Activated effector memory CD4-positive, alpha-beta T cell treated with Interleukin-2 at 50 U/mL for 16 hours (primary cell): ENCODE measurements around the gene HOXA5.
A peak's percentile ranks its signal among the peaks of the same experiment; 100 is the strongest.

Experiments
- DNase-seq: peaks from one replicate; pipeline ENCODE4 v3.0.0-alpha.2; 2020

HOXA5 gene

GRCh38 chr7:27143023-27143949 is at the start of gene HOXA5:
Gene HOXA5 (minus strand): TSS chr7:27143681. CDS start chr7:27143607, 74 bp downstream.
- DNase-seq, result no peak

DNA sequence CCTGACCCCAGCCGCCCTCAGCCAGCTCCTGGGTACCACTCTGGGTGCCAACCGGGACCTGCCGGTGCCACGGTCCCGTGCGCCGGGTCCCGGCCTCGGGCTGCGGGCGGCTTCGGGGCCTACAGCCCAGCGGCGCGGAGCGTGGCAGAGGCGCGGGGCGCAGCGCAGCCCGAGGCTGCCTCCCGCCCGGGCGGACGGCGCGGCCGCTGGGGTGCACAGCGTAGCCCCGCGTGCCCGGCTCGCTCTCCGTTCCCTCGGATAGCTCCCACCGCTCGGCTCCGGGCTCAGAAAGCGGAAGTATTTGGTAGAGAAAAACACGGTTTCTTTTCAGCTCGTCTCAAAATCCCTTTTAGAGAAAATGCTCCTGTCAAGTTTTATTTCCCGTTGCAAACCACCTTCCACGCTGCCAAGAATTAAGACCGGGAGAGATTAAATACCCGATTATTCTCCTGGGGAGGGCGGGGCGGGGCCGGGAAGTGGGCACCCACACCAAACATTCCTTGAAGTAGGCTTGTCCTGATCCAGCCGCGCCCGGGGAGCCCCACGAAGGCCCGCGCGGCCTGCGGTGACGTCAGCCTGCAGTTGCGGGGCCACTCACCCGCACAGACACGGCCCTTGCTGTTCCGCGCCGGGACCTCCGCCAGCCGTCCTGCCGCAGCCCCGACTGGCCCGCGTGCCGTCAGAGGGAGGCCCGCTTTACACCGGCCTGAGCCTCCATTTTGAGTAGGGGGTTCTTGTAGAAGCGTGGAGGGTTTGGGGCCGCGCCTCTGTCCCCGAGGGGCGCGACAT is 49.3 kb upstream of the HOXA5 start:
- no peak for DNase-seq

DNA sequence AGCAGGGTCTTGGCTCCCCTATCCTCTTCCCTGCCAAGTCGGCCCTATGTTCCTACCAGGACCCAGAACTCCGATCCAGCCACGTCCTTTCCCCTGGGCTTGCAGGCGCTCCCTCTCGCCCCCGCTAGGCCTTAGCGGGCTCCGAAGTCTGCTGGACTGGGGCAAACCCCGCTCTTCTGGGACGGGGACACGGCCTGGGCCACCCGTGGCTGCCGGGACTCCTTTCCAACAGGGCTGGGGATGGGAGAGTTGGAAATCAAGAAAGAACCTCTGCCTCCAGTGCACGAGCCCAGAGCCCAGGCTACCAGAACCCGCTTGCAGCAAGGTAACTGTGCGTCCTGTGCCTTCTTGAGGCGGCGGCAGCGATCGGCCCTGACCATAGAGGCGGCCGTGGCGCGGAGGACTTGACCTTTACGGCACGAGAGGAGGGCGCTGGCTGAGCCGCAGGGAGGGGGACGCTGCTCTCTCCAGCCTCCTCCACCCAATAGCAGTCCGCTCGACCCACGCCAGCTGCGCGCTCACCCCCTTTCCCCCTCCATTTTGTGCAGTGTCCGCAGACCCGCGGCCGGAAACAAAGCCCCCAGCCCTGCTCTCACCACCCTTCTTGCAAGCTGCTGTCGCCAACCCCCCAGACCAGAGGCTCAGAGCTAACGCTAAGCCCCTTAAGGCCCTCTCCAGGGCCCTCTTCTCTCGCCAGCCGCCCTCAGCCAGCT is 48.5 kb upstream of the HOXA5 start:
- no peak for DNase-seq

GRCh38 chr7:27191161-27191731 is 47.8 kb upstream of the HOXA5 start:
- no peak for DNase-seq

DNA sequence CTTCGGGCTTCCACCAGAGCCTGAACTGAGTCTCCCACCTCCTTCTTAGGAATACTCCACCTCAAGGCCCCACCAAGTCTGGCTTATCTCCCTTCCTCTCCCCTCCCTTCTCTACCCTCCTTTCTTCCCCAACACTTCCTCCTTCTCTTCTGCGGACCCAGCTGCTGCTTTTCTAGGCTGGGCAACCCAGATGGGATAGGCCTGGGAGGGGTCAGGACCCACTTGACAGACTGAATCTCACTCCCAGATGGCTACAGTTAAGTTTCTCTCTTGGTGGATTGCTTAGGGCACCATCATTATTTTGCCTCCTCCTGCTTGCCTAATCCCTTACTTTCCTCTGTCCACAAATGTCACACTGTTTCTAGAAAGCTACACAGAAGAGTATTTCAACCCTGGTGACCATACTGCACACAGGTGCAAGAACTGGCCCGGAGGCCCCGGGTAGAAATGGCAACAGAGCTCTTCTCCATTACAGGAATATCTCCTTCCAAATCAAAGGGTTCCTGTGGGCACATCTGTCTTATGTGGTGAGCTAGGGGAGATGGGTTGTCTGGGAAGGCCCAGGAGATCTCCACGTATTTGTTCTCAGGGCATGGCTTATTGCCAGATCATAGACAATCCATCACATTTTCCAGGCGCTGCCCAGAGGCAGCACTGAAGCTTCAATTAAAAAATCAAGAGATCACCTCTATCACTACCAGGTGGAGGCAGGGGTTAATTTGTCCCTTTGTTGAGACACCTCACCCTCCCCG is 46.7 kb upstream of the HOXA5 start:
- no peak for DNase-seq

DNA sequence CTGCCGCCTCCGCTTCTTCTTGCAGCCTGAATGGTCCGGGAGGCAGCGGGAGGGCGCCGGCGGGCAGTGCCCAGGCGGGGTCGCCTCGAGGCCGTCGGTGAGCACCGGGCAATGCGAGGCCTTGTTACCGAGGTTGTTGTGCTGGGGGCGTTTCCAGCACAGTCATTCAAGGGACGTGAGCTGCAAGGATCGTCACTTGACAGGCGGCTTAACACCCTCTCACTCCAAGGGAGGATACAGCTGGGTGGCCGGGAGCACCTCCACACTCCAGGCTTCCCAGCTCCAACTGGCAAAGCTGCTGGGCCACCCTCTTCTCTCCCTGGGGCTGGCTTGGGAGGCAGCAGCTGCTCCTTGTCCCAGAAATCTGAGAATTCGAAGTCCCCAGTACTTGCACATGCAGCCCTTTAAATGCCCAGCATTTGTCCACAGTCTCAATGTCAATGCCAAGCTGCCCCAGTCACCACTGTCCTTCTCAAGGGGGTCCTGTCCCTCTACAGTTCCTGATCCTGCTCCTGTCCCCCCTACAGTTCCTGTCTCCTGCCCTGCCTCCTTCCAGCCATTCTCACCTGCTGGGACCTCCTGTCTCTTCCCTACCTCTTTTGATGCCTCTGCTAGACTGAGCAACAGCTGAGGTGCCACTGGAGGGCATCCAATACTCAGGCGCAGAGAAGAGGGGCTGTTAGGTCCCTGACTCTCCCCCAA is 46.0 kb upstream of the HOXA5 start:
- no peak for DNase-seq

DNA sequence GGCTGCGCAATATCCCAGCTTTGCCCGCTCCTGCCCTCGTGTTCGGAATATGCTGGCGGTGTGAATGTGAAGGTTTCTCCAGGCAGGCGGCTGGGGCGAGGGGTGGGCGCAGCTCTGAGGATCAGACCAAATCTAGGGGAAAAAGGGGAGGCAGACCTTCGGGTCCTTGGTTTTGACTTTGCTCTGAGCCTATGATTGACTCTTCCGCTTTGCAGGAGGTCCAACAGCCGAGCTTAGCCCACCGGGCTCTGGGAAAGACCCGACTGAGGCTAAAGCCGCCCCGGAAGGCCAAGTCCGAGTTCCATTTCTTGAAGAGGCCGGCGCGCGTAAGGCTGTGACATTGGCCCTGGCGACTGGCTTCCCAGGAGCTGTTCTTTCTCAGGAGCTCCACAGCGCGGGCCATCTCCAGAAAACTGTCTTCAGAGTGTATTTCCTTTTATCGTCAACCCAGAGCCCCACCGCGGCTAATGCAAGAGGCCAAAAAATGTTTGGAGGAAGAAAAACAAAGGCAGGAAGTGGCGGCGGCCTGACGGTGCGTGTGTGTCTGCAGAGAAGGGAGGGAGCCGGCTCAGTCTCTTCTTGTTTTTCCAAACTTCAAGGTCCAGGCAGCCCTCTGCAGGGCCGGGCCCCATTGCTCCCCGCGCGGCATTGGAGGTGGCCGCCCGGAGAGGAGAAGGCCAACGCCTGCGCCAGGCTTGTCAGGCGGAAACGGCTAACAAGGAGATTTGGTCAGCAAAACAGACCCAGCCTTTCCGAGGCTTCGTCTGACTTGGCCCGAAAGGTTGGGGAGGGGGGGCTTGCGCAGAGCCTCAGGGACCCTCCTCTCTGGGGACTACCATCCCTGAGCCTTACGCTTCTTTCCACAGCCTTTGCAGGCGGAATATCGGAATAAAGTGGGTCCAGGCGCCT is 45.2 kb upstream of the HOXA5 start:
- DNase-seq, result peak; percentile 31

- no peak for DNase-seq
Measured at GRCh38 chr7:27187475-27188385, 44.2 kb upstream of the HOXA5 start.

- DNase-seq, result no peak
Measured at GRCh38 chr7:27186668-27187474, 43.4 kb upstream of the HOXA5 start.

GRCh38 chr7:27185854-27186667 is 42.6 kb upstream of the HOXA5 start:
- no peak for DNase-seq

DNA sequence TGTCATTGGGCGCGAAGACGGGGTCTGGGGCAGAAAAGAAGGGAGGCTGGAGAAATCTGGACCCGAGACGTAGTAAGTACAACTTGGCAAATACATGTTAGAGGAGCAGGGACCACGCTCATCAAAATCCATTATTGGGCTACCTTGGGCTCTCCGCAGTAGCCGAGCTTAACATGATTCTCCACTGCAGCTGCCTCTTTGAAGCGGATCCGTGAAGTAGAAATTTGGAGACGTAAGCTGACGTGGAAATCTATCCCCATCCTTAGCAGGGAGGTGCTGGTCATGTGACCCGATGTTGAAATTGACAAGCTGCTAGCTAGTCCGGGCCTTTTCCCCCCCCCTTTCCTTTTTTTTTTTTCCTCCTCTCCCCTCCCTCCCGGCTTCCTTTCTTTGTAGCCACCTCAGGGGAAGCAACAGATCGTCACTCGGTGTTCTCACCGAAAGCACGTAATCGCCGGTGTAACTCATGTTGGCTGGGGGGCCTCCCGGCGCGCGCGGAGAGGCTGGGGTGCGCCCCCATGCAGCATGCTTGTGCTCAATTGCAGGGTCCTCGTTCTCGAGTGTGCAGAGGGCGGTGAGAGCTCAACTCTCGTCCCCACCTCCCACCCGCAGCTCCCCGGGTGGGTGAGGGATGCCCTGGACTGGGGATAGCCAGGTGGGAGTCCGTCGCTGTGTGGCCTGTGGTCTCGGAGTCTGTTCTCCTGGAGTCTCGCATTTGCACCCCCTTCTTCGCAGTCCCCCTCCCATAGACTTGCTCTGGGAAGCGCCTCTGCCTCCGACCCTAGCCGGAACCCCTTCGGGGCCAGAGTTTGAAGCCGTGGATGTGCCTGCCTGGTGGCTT is 41.8 kb upstream of the HOXA5 start, which contains the start of gene HOXA11:
TSS of gene HOXA11 (minus strand) at position 220 of the 841 bp plus-strand sequence. CDS start at position 132, 88 bp downstream.
- DNase-seq, result no peak

DNA sequence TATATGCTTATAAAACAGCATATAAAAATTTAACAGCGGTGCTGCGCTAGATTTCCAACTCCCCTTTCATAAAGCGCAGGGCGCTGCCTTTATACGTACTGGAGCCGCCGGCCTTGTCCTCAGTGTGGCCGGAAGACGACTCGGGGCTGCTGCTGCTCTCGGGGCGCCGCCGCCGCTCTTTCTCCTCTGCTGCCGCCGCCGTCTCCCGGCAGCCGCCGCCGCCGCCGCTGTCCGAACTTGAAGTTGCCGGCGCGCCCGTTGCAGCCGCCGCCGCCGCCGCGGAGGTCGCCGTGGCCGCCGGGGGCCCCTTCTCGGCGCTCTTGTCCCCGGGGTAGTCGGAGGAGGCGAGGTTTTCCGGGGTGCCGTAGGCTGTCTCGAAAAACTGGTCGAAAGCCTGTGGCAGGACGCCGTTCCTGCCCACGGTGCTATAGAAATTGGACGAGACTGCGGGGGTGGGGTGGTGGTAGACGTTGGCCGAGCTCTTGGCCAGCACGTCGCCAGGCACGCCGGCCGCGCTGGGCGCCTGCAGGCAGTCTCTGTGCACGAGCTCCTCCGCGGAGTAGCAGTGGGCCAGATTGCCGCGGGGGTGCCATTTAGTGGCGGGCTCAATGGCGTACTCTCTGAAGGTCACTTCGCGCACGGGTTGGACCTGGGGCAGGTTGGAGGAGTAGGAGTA is 41.0 kb upstream of the HOXA5 start:
- no peak for DNase-seq

GRCh38 chr7:27183682-27184336 is 40.3 kb upstream of the HOXA5 start:
- no peak for DNase-seq

- no peak for DNase-seq
Measured at GRCh38 chr7:27182861-27183681, 39.6 kb upstream of the HOXA5 start.
